ENCODE results near the gene FSIP1.

The FSIP1 gene

GRCh38 chr15:39631357-39631756 is 151.3 kb downstream of the FSIP1 start:
- Histone ChIP-seq H3K4me1 (ENCODE audit: control insufficient read depth, insufficient read depth, low read length) (no peaks in the 10 kb centered on the region), H3K9me3 (ENCODE audit: control insufficient read depth, insufficient read depth, low read length) (no peaks in the 10 kb centered on the region), H3K4me3 (ENCODE audit: low read depth, low read length) (no peak overlapping the region), H3K36me3 (ENCODE audit: control insufficient read depth, insufficient read depth, low read length) (no peaks in the 10 kb centered on the region), H3K27me3 (ENCODE audit: control insufficient read depth, insufficient read depth, low read length) (no peaks in the 10 kb centered on the region), H3K9ac (ENCODE audit: low read depth, low read length) (no peak overlapping the region), H3K27ac (ENCODE audit: low read depth, low read length) (no peak overlapping the region)

- no peak overlapping the region for H3K9ac ChIP-seq (ENCODE audit: low read depth, low read length)
- H3K4me3 ChIP-seq (ENCODE audit: low read depth, low read length): no peak overlapping the region
- no peaks in the 10 kb centered on the region for H3K4me1 ChIP-seq (ENCODE audit: control insufficient read depth, insufficient read depth, low read length)
- H3K9me3 ChIP-seq (ENCODE audit: control insufficient read depth, insufficient read depth, low read length): no peaks in the 10 kb centered on the region
- H3K36me3 ChIP-seq (ENCODE audit: control insufficient read depth, insufficient read depth, low read length): no peaks in the 10 kb centered on the region
- H3K27ac ChIP-seq (ENCODE audit: low read depth, low read length): no peak overlapping the region
- no peaks in the 10 kb centered on the region for H3K27me3 ChIP-seq (ENCODE audit: control insufficient read depth, insufficient read depth, low read length)
Measured at GRCh38 chr15:39629906-39630305, 152.7 kb downstream of the FSIP1 start.

GRCh38 chr15:39629371-39629770 is 153.3 kb downstream of the FSIP1 start:
- Histone ChIP-seq H3K27ac (ENCODE audit: low read depth, low read length) (no peak overlapping the region), H3K4me3 (ENCODE audit: low read depth, low read length) (no peak overlapping the region), H3K9ac (ENCODE audit: low read depth, low read length) (no peak overlapping the region), H3K9me3 (ENCODE audit: control insufficient read depth, insufficient read depth, low read length) (no peaks in the 10 kb centered on the region), H3K27me3 (ENCODE audit: control insufficient read depth, insufficient read depth, low read length) (no peaks in the 10 kb centered on the region), H3K4me1 (ENCODE audit: control insufficient read depth, insufficient read depth, low read length) (no peaks in the 10 kb centered on the region), H3K36me3 (ENCODE audit: control insufficient read depth, insufficient read depth, low read length) (no peaks in the 10 kb centered on the region)

DNA sequence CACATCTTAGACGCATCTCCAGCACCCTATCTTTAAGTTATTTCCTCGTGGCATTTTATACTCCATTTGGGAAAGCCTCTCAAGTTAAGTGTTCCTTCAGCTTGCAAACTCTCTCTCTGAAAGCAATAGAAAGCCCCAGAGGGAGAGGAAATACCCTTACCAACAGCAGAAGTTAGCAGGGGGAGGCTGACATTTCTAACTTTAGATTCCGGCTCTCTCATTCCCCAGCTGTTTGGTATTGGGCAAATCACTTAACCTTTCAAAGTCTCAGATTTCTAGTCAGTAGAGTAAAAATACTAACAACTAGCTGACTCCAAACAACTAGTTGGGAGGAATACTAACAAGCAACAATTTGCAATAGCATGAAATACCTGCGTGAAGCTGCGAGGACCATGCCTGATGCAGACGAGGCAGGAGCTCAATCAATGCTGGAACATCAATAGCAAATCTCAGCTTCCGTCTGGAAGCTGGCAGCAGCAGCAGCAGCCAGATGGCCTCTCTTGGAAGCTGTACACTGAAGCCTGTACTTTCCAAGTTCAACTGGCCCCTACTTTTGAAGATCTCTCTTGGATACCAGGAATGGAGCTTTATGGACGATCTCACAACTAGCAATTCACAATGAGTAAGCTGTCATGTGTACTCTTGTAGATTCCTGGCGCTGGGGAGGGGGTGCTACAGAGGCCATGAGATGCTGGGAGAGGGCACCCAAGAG is 153.9 kb downstream of the FSIP1 start:
- H3K4me3 ChIP-seq (ENCODE audit: low read depth, low read length): no peak overlapping the region
- H3K27ac ChIP-seq (ENCODE audit: low read depth, low read length): no peak overlapping the region
- no peaks in the 10 kb centered on the region for H3K4me1 ChIP-seq (ENCODE audit: control insufficient read depth, insufficient read depth, low read length)
- H3K27me3 ChIP-seq (ENCODE audit: control insufficient read depth, insufficient read depth, low read length): no peaks in the 10 kb centered on the region
- no peaks in the 10 kb centered on the region for H3K36me3 ChIP-seq (ENCODE audit: control insufficient read depth, insufficient read depth, low read length)
- no peak overlapping the region for H3K9ac ChIP-seq (ENCODE audit: low read depth, low read length)
- H3K9me3 ChIP-seq (ENCODE audit: control insufficient read depth, insufficient read depth, low read length): no peaks in the 10 kb centered on the region

- Histone ChIP-seq H3K4me3 (ENCODE audit: low read depth, low read length) (no peak overlapping the region), H3K27me3 (ENCODE audit: control insufficient read depth, insufficient read depth, low read length) (no peaks in the 10 kb centered on the region), H3K9me3 (ENCODE audit: control insufficient read depth, insufficient read depth, low read length) (no peaks in the 10 kb centered on the region), H3K4me1 (ENCODE audit: control insufficient read depth, insufficient read depth, low read length) (no peaks in the 10 kb centered on the region), H3K36me3 (ENCODE audit: control insufficient read depth, insufficient read depth, low read length) (no peaks in the 10 kb centered on the region), H3K27ac (ENCODE audit: low read depth, low read length) (no peak overlapping the region), H3K9ac (ENCODE audit: low read depth, low read length) (no peak overlapping the region)
Measured at GRCh38 chr15:39628144-39628508, 154.5 kb downstream of the FSIP1 start.

DNA sequence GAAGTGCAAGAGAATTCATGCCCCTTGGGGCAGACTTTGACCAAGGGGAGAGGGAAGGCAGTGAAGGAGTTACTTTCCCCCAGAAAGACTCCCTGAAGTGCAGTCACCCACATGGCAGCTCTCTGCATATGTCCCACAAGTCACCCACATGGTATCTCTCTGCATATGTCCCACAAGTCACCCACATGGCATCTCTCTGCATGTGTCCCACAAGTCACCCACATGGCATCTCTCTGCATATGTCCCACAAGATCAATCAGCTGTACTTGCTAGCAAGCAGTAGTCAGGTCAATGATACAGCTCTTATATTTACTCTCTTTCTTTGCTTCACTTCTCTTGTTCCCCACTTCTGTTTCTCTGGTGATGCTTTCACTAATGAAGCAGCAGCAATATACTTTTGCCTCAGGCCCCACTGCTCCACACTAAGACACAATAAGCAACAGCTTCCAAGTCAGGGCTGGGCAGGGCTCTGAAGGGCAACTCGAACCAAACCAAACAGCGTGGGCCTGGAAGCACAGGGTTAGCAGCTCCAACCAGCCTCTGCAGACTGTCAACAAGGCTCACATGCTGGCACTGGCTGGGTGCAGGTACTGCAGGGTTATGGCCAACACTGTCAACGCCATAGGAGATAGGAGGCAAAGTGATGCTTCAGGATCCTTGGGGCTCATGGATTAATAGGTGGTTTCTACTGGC is 155.0 kb downstream of the FSIP1 start:
- Histone ChIP-seq H3K4me3 (ENCODE audit: low read depth, low read length) (no peak overlapping the region), H3K9ac (ENCODE audit: low read depth, low read length) (no peak overlapping the region), H3K27ac (ENCODE audit: low read depth, low read length) (no peak overlapping the region), H3K9me3 (ENCODE audit: control insufficient read depth, insufficient read depth, low read length) (no peaks in the 10 kb centered on the region), H3K27me3 (ENCODE audit: control insufficient read depth, insufficient read depth, low read length) (no peaks in the 10 kb centered on the region), H3K36me3 (ENCODE audit: control insufficient read depth, insufficient read depth, low read length) (no peaks in the 10 kb centered on the region), H3K4me1 (ENCODE audit: control insufficient read depth, insufficient read depth, low read length) (no peaks in the 10 kb centered on the region)

DNA sequence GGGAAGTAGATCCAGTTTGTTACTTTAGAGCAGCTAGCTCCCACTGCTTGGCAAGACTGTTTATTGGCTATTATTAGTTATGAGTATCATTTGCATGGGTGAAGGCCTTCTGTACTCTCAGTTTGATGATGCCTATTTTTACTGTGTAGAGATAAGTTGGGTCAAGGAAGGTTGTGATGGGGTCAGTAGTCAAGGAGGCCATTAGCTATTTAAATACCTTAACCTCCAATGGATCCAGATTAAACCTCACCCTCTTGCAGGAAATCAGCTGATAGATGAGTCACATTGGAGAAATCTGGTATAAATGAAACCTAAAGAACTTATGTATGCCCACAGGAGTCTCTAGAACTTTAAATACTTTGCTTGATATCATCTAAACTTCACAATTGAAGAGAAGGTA is 156.8 kb downstream of the FSIP1 start:
- no peak overlapping the region for H3K27ac ChIP-seq (ENCODE audit: low read depth, low read length)

DNA sequence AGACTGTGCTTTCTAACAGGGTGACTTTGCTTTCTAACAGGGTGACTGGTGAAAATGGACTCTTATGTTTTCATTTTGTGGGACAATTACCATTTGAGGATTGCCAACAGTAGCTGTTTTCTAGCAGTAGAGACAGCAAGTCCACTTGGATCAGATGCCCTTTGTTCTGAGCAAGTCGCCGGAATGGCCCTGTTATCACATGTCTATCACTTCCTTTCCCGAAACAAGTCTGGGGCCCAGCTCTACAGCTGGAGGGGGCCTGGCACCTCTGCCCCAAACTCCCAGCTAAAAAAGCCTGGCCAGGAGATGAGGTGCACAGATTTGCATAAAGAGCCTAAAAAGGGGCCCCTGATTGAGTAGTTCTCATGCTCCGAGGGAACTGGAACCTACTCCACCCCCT is 157.2 kb downstream of the FSIP1 start:
- Histone ChIP-seq H3K36me3 (ENCODE audit: control insufficient read depth, insufficient read depth, low read length) (no peaks in the 10 kb centered on the region), H3K9ac (ENCODE audit: low read depth, low read length) (no peak overlapping the region), H3K4me1 (ENCODE audit: control insufficient read depth, insufficient read depth, low read length) (no peaks in the 10 kb centered on the region), H3K4me3 (ENCODE audit: low read depth, low read length) (no peak overlapping the region), H3K27ac (ENCODE audit: low read depth, low read length) (no peak overlapping the region), H3K9me3 (ENCODE audit: control insufficient read depth, insufficient read depth, low read length) (no peaks in the 10 kb centered on the region), H3K27me3 (ENCODE audit: control insufficient read depth, insufficient read depth, low read length) (no peaks in the 10 kb centered on the region)

More for the DNA sequence above, 156.8 kb downstream of the FSIP1 start:
- Histone ChIP-seq H3K9ac (ENCODE audit: low read depth, low read length) (no peak overlapping the region), H3K9me3 (ENCODE audit: control insufficient read depth, insufficient read depth, low read length) (no peaks in the 10 kb centered on the region), H3K36me3 (ENCODE audit: control insufficient read depth, insufficient read depth, low read length) (no peaks in the 10 kb centered on the region), H3K27me3 (ENCODE audit: control insufficient read depth, insufficient read depth, low read length) (no peaks in the 10 kb centered on the region), H3K4me3 (ENCODE audit: low read depth, low read length) (no peak overlapping the region), H3K4me1 (ENCODE audit: control insufficient read depth, insufficient read depth, low read length) (no peaks in the 10 kb centered on the region)

DNA sequence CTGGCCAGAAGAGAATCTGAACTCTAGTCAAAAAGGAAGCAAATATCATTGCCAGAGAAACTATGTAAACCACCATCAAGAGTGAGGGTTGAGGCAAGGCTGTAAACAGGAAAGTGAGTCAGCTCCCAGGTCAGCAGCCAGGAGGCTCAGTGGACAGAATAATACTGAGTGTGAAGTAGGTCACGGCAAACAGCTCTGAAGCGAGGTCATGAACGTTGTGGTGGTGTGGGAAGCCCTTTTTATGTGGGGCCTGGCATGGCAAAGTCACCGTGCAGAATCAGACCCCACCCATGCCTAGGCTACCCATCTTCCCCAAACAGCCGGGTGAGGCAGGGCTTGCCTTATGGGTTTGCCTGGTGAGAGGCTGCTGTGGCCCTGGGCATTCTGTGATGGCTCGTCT is 157.8 kb downstream of the FSIP1 start:
- Histone ChIP-seq H3K4me1 (ENCODE audit: control insufficient read depth, insufficient read depth, low read length) (no peaks in the 10 kb centered on the region), H3K27me3 (ENCODE audit: control insufficient read depth, insufficient read depth, low read length) (no peaks in the 10 kb centered on the region), H3K36me3 (ENCODE audit: control insufficient read depth, insufficient read depth, low read length) (no peaks in the 10 kb centered on the region), H3K4me3 (ENCODE audit: low read depth, low read length) (no peak overlapping the region), H3K27ac (ENCODE audit: low read depth, low read length) (no peak overlapping the region), H3K9ac (ENCODE audit: low read depth, low read length) (no peak overlapping the region), H3K9me3 (ENCODE audit: control insufficient read depth, insufficient read depth, low read length) (no peaks in the 10 kb centered on the region)

- Histone ChIP-seq H3K9me3 (ENCODE audit: control insufficient read depth, insufficient read depth, low read length) (no peaks in the 10 kb centered on the region), H3K27me3 (ENCODE audit: control insufficient read depth, insufficient read depth, low read length) (no peaks in the 10 kb centered on the region), H3K9ac (ENCODE audit: low read depth, low read length) (no peak overlapping the region), H3K36me3 (ENCODE audit: control insufficient read depth, insufficient read depth, low read length) (no peaks in the 10 kb centered on the region), H3K27ac (ENCODE audit: low read depth, low read length) (no peak overlapping the region), H3K4me3 (ENCODE audit: low read depth, low read length) (no peak overlapping the region), H3K4me1 (ENCODE audit: control insufficient read depth, insufficient read depth, low read length) (no peaks in the 10 kb centered on the region)
Measured at GRCh38 chr15:39623529-39623931, 159.1 kb downstream of the FSIP1 start.

- H3K27me3 ChIP-seq (ENCODE audit: control insufficient read depth, insufficient read depth, low read length): no peaks in the 10 kb centered on the region
- H3K27ac ChIP-seq (ENCODE audit: low read depth, low read length): no peak overlapping the region
- H3K9me3 ChIP-seq (ENCODE audit: control insufficient read depth, insufficient read depth, low read length): no peaks in the 10 kb centered on the region
- H3K4me3 ChIP-seq (ENCODE audit: low read depth, low read length): no peak overlapping the region
- no peaks in the 10 kb centered on the region for H3K36me3 ChIP-seq (ENCODE audit: control insufficient read depth, insufficient read depth, low read length)
- no peaks in the 10 kb centered on the region for H3K4me1 ChIP-seq (ENCODE audit: control insufficient read depth, insufficient read depth, low read length)
- H3K9ac ChIP-seq (ENCODE audit: low read depth, low read length): no peak overlapping the region
Measured at GRCh38 chr15:39622660-39623516, 159.8 kb downstream of the FSIP1 start.
